T-helper 9 cell (primary cell): ENCODE measurements around the gene SCYGR2.

ENCODE experiments used
- DNase-seq: peaks from one replicate; pipeline ENCODE4 v3.0.0-alpha.2; 2020

The SCYGR2 gene

DNA sequence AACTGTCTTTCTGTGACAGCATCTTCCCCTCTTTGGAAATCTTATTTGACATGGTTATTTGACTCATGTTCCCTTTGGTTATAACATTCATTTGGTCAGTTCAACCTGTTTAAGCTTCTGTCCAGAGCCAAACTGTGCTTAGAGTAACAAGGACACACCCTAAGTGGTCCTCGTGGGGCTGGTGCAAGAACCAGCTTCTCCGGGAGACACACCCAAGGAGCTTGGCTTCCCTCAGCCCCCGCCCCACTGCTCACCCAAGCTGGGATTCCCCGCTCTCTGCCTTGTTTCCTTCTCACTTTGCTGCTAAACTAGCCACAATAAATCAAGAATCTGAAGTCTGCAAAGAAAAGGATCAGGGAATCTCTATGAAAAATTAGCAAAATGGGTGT lies 14.6 kb downstream of the SCYGR2 start:
- DNase-seq, result no peak

DNA sequence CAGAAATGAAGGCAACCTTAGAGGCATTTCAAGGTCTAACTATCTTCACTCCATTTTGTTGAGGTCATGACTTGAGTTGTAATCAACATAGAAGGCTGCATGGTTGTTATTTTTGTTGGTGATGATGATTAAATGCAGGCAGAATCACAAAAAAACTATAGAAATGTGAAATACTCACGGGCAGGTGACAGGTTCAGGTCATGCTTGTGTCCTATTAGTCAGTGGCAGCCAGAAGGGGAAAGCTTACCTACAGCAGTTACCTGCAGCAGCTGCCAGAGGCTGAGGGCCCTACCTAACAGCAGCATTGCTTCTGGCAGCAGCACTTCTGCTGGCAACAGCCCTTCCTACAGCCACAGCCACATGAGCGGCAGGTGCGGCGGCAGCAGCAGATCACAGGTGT lies 15.6 kb downstream of the SCYGR2 start:
- no peak for DNase-seq

DNA sequence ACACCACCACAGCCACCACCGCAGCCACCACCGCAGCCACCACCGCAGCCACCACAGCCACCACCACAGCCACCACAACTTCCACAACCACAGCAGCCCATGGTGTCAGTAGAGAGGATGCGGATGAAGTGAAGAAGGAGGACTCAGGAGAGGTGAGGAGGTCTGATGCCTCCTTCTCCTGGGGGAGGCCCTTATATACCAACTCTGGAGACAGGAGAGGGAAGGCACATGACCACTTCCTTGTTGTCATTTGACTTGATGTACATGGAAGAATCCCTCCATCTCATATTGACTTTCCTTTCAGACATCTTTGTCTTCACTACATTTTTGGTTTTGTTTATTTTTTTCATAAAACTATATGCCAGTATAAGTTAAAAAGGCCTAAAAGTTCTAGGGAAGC lies 16.0 kb downstream of the SCYGR2 start, which contains the start of gene SCYGR3:
SCYGR3 (minus strand) TSS at position 101 of the 400 bp plus-strand sequence; CDS start at position 101, 0 bp downstream.
- DNase-seq, result no peak

DNA sequence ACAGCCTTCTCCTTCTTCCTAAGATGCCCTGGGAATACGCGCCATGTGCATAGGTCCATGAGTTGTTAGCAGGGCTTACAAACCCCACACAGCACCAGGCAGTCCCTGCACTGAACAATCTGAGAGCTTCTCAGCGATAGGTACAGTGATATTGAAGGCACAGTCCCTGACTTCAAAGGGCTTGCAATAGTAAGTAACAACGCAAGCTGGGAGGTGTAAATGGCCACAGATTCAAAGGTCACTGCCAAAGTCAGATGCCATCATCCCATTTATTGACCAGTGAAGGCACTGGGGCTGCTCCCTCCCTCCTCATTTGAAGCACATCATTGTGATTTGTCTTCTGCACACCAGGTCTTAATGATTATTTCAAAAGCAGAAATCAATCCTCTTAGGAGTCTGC lies 16.5 kb downstream of the SCYGR2 start:
- no peak for DNase-seq

DNA sequence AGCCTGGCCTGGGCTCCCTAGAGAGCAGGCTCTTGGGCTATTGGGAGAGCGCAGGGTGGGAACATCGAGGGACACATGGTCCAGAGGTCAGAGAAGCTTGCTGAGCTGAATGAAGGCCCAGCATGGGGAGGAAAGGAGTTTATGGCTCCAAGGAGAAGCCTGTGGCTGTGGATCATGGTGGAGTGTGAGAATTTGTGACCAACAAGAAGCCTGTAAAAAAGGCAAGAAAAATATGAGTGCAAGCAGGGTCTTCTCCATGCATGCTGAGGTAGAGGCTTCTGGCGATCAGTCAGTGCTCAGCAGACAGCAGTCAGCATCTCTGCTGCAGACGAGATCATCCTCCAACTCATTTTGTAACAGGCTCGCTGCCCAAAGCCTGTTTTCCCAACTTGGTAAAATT lies 17.2 kb downstream of the SCYGR2 start:
- no peak for DNase-seq

DNA sequence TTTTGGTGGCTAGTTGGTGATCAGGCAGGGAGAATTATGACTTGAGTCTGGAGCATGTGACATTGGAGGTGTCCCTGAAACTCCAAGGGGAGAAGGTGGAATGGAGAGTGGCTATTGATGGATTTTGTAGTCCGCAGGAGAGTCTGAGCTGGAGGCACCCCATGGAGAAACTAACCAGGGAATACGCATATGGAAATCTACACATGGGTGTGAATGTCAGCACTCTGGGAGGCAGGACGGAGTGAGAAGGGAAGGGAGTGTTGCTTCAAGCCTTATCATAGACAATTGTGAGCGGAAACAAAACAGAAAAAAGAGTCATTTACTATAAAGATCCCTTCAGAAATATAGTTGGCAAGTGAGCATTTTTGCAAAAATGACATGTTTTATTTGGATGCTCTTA lies 17.9 kb downstream of the SCYGR2 start:
- no peak for DNase-seq

DNA sequence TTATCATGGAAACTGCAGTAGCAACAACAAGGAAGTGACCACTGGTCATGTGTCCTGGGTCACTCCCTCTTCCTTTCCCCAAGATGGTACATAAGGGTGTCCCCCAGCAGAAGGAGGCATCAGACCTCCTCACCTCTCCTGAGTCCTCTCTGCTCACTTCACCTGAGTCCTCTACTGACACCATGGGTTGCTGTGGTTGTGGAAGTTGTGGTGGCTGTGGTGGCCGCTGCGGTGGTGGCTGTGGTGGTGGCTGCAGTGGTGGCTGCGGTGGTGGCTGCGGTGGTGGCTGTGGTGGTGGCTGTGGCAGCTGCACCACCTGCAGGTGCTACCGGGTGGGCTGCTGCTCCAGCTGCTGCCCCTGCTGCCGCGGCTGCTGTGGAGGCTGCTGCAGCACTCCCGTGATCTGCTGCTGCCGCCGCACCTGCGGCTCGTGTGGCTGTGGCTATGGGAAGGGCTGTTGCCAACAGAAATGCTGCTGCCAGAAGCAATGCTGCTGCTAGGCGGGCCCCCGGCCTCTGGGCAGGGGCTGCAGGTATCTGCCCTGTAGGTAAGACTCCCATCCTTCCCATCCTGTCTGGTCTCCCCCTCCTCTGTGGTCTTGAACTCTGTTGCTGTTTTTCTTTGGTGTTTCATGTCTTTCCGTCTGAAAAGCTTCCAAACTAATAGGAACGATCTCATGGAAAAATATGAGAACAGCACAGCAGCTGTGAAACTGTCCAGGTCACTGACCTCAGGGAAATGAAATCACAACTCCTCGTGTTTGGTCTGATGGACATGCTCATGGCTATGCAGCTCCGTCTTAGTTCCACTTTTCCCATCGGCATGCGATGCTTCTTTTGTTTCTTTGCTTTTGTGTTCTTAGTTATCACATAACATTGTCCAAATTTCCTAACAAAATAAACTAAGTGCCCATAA lies 18.9 kb downstream of the SCYGR2 start, which contains the start of gene SCYGR4:
SCYGR4 (plus strand) TSS at position 183 of the 915 bp plus-strand sequence; CDS start at position 183, 0 bp downstream.
- no peak for DNase-seq

DNA sequence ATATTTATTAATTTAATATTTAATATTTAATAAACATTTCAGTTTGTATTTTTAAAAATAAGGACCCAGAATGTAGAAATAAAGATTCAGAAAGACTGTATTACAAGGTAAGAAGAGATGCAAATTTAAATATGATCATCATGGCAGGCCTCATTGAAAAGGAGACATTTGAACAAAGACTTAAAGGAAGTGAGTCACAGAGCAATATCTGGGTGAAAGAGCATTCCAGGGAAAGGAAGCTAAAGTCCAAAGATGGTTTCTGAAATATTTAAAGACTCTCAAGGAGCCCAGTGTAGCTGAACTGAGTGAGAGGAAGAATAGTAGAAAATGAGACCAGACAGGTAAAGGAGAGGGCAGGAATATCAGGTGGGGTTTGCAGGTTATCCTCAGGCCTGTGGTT lies 24.5 kb downstream of the SCYGR2 start:
- no peak for DNase-seq

DNA sequence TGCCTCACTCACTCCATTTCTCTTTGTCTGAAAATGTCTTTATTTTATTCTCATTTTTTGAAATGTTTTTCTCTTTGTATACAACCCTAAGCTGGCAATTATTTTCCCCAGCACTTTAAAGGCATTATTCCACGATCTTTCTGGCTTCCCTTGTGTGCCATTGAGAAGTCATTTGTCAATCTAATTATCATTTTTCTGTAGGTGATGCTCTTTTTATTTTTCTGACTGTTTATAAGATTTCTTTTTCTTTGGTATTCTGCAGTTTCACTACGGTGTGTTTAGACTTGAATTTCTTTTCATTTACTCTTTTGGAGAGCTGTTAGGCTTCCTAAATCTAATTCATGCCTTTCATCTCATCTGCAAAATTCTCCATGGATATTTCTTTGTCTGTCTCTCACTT lies 26.7 kb downstream of the SCYGR2 start:
- no peak for DNase-seq

DNA sequence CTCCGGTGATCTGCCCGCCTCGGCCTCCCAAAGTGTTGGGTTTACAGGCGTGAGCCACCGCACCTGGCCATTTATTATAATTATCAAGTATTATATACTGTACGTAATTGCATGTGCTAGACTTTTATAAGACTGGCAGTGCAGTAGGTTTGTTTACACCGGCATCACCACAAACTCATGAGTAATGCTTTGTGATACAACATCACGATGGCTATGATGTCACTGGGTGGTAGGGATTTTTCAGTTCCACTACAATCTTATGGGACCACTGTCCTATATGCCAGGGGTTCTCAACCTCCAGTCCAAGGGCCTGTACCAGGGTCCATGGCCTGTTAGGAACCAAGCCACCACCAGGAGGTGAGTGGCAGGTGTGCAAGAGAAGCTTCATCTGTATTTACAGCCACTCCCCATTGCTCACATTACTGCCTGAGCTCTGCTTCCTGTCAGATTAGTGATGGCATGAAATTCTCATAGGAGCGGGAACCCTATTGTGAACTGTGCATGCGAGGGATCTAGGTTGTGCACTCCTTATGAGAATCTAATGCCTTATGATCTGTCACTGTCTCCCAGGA lies 28.0 kb downstream of the SCYGR2 start:
- no peak for DNase-seq

DNA sequence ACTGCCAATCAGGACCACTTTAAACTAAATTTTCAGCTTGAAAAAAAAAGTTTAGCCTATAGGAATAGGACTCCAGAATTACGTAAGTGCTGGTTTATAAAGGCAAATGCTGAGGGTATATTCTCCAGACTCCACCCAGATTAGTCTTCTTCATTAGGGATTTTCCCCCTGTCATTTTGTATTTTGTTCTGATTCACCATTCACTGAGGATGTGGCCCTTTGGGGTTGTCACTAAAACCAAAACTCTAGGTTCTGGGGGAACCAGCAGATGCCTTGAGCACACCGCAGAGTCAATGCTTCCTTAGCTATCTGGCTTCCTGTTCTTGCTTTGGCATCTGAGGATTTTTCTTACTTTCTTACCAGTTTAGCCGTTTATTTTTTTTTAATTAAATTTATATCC lies 29.1 kb downstream of the SCYGR2 start:
- no peak for DNase-seq

DNA sequence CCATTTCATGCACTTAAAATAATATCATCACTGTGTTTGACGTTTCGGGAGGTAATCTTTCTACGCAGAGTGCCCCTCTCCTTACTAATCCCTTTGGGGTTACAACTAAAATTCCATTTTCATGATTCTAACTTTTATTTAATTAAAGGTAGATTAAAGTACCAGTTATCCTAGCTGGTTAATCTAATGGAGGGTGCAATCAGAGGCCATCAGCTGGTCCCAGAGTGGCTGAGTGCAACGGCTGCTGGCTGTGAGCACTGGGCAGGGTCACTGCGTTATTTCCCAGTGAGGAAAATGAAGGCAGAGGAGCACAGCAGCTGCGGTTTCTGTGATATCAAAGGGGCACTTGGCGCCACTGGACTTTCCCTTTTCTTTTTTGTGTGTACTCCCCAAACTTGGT lies 30.7 kb downstream of the SCYGR2 start:
- DNase-seq, result no peak

DNA sequence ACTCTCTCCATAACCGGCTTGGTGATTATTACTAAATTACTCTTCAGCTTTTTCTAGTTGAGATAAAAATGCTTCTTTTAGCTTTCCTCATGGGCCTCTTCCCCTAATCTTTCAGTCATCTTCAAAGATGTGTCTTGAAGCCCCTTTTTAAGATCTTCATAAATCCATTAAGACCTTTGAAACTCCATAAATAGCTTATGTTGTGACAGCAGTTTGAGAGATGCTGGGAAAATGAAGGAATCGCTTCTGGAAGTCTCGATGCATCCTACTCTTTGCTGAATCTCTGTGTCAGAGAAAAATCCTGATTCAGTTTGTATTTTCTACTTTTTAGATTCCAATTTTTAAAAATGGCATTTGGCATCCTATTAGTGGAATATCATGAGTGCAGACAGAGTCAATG lies 31.6 kb downstream of the SCYGR2 start:
- DNase-seq, result no peak

DNA sequence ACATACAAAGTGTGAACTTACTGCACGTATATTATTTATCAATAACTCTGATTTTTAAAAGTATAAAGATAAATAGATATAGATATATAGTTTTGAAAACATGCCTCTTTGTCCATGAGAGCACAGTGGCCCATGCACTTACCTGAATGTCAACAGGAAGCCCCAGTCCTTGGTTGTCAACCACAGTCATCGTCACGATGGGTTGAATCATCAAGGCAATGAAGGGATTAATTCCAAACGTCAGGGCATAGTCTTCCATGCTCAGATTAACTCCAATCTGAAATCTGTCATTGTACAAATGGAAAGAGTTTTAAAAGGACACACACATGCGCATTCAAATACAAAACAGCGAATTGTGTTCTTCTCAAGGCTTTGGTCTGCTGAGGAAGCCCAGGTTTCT lies 34.1 kb downstream of the SCYGR2 start:
- DNase-seq, result no peak

DNA sequence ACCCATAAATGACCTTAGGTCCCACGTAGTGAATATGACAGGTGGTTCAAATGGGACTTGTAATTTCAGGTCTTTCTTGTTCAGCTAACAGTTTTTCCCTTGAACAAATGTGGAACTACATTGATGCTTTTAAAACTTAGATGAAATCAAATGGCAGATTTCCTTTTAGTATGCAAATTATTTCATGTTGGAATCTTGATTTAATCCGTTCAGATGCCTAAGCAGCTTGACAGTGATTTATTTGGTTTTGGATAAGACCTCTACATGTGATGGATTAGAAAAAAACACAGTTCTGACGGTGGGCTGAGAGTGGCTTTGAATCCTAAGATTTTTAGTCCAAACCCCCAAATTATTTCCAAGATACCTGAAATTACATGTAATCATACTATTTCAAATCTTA lies 35.5 kb downstream of the SCYGR2 start:
- DNase-seq, result no peak

DNA sequence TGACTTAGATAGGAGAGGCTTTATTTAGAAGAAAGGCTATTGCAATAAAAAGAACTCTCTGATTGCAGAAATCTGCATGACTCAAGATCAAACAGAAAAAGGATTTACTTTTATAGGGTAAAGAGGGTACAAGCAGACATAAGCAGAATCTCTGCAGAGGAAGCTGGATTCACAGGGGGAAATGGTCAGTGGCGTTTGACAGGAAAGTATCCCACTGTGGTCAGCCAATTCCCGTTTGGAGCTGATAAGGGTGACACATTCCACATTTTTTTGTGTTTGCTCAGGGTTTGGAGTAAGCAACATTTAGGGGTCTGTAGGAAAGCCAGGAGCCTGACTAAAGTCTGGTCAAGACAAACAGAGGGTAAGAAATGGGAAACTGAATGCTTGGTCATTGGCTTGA lies 44.0 kb downstream of the SCYGR2 start:
- DNase-seq, result no peak

DNA sequence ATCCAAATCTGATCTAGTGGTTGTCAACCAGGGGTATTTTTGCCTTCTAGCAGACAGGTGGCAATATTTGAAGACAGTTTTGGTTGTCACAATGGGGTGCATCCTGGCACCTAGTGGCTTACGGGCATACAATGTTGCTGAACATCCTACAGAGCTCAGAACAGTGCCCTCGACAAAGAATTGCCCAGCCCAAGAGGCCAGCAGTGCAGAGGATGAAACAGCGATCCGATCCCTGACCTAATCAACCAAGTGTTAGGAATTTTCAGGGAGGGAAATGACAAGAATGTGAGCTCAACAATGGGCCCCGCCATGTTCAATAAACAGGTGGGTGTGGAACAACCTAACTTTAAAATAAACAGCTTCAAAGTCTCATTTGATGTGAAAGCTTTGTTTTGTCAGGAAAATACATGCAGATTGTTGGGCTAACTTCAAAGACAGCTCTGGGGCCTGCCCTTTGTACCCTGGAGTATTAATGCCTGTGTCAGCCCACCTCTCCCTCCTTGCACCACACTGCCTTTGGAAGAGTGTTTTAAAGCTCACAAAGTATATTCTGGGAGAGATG lies 45.4 kb downstream of the SCYGR2 start:
- DNase-seq, result no peak
